Stimulated activated CD4-positive, alpha-beta T cell treated with anti-CD3 and anti-CD28 coated beads, Interleukin-2, amount 100 ng/mL, for 48 hours (primary cell): Measurements from ENCODE around the gene HNRNPF.

Experiments
- DNase-seq, 2 donors: peaks; one replicate each; pipeline ENCODE4 v3.0.0-alpha.2; 2020

Gene HNRNPF

DNA sequence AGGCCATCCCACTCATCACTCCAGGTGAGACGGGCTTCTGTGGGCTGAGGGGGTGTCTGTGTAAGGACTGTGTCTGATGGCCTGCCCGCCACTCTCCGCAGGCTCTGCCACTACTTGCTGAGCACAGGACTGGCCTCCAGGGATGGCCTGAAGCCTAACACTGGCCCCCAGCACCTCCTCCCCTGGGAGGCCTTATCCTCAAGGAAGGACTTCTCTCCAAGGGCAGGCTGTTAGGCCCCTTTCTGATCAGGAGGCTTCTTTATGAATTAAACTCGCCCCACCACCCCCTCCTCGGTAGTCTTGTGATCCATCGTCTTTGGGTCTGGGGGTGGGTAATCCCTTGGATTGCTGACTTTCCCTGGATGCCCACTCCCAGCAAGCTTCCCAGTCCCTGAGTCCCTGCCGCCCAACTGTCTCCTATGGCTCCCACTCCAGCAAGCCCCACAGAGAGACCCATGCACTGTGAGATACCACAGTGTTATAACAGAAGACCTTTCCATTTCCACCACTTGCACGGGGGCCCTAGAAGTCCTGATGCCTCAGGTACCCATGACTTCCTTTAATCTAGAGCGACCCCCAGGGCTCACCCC is 32.8 kb downstream of the HNRNPF start:
- DNase-seq = no peak

- no peak for DNase-seq
Observed at GRCh38 chr10:43375401-43376020, 33.5 kb downstream of the HNRNPF start.

GRCh38 chr10:43374194-43374593 is 34.8 kb downstream of the HNRNPF start:
- no peak for DNase-seq

DNA sequence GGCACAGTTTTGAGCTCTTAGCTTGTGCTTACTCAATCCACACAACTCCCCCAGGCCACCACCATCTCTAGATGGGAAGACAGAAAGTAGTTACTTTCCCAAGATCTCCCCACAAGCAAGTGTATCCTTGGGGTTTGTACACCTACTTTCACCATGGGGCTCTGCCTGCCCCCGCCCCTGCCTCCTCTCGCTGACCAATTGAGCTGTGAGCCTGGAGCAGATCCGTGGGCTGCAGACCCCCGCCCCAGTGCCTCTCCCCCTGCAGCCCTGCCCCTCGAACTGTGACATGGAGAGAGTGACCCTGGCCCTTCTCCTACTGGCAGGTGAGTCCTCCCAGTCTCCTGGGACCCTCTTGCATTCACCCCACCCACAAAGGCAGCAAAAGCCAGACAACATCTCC is 35.5 kb downstream of the HNRNPF start:
- no peak for DNase-seq

DNA sequence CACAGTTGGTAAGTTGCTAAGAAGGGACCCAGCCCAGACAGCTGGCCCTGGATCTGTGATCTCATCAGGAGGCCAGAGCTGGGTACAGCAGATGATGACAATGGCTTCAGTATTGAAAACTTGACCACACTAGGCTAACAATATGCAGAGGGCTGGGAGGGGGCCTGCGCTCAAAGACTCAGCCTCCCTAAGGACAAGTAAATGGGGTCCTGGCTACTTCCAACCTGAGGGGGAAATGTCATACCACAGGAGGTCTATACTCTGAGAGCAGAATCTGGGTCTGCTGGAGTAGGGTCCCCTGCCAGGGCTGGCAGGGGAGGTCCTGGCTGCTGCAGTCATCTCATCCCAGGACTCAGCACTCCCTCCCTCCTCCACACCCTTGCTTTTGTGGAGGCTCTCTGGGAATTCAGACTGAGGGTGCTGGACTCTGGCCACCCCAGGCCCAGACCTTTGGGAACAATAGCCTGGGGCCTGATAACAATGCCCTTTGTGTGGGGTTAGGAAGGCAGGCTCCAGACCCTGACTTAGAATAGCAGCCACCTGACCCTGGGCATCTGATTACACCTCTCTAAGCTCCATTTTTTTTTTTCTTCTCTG is 36.1 kb downstream of the HNRNPF start:
- no peak for DNase-seq

GRCh38 chr10:43371418-43371817 is 37.6 kb downstream of the HNRNPF start, which contains the start of gene FXYD4:
Gene FXYD4 (plus strand): TSS chr10:43371636. CDS start chr10:43373747, 2,111 bp downstream.
- DNase-seq = no peak

- DNase-seq = no peak
Observed at GRCh38 chr10:43370671-43371215, 38.2 kb downstream of the HNRNPF start.

DNA sequence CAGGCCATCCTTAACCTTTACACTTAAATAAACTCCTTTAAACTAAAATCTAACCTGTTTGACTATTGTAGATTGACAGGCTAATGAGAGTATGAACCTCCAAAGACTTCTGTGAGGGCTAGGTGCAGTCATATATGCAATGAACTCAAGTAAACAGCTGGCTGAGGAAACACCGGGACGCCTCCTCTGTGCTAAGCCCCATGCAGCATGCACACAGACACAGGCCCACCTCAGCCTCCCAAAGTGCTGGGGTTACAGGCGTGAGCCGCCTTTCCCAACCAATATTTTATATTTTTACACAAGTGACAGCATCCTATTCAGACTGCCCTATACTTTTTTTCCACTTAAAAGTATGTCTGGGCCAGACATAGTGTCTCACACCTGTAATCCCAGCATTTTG is 39.1 kb downstream of the HNRNPF start:
- no peak for DNase-seq

DNA sequence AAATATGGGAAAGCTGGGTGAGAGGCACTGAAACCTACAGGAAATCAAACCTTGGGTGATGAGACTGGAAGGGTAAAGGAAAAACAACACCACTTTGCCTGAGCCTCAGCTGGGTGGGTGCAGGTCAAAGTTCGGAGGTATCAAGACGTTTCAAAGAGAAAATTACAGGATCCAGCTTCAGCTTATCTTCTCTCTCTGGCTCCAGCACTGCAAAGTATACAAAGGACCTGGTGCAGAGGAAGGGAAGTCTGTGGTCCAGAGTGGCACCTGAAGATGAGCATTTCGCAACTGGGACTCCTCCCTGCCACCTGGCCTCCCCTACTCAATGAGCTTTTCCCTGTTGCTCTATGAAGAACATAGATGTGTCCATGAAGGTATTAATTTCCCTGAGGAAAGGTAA is 44.0 kb downstream of the HNRNPF start:
- no peak for DNase-seq

DNA sequence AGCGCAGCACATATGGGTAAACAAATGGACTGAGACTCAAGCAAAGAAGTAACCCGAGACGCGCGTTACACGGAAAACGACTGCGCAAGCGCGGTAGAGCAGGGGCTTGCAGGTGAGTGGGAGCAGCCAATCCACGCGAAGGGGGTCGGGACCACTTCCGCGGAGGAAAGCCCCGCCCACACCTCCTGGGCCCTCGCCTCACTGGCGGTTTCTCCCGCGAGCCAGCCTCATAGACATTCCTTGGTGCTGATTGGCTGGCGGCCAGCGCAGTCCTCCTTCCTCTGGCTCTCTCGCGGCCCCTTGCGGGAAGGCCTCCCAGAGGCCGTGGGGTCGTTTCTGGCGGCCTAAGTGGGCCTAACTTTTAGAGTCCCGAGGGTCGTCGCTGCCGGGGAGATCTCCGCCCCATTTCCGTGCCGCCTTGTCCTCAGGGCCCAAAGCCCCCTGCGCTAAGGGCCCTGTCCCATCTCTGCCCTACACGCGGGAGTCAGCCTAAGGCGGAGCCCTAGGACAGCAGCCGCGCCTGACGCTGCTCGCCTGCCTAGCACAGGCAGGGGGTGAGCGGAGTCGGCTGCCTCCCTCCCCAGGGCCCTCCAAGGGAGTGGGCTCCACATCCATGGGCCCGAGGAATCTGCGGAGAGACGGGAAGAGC is 46.7 kb downstream of the HNRNPF start:
- peak; percentile 92 to 98 for DNase-seq

GRCh38 chr10:43361547-43362190 is 47.3 kb downstream of the HNRNPF start:
- DNase-seq = no peak

DNA sequence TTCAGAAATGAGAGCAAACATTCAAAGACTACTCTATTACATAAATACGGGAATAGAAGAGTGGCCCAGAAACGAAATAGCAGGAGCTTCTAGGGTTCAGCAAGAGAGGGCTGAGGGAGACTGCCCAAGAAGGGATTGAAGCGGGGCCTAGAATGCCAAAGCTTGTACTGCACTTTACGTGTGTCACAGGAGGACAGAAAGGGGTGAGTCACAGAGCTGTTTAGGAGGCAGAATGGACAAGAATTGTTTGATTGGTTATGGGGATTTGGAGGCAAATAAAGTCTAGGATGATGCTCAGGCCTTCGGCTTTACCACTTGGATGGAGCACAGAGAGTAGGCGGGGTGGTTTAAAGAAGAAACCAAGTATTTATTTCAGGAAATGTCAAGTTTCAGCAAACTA is 48.9 kb downstream of the HNRNPF start:
- no peak for DNase-seq

DNA sequence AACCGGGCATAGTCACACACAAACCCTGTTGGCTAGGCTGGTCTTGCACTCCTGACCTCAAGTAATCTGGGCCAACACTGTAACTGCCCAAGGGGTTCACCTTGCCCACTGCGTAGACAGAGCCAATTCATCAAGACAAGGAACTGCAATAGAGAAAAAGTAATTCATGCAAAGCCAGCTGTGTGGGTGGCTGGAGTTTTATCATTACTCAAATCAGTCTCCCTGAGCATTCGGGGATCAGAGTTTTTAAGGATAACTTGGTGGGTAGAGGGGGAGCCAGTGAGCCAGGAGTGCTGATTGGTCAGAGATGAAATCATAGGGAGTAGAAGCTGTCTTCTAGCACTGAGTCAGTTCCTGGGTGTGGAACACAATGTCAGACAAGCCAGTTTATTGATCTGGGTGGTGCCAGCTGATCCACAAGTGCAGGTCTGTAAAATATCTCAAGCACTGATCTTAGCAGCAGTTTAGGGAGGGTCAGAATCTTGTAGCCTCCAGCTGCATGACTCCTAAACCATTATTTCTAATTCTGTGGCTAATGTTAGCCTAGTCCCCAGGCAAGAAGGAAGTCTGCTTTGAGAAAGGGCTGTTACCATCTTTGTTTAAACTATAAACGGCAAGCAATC is 53.1 kb downstream of the HNRNPF start:
- peak; percentile 7 to 12 for DNase-seq

GRCh38 chr10:43354879-43355380 is 54.1 kb downstream of the HNRNPF start:
- no peak for DNase-seq

DNA sequence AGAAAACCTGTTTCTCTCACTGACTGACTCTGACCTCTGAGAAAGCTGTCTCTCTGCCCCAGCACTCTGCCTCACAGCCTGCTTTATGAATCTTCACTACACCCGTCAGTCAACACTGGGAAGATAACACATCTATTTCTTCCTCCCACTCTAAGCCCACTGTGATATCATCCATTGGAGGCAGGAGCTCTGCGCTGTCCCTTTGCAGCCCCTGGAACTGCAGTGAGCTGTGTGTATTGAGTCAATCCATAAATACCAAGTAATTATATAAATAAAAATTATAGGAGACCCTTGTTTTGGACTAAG is 54.7 kb downstream of the HNRNPF start:
- no peak for DNase-seq

DNA sequence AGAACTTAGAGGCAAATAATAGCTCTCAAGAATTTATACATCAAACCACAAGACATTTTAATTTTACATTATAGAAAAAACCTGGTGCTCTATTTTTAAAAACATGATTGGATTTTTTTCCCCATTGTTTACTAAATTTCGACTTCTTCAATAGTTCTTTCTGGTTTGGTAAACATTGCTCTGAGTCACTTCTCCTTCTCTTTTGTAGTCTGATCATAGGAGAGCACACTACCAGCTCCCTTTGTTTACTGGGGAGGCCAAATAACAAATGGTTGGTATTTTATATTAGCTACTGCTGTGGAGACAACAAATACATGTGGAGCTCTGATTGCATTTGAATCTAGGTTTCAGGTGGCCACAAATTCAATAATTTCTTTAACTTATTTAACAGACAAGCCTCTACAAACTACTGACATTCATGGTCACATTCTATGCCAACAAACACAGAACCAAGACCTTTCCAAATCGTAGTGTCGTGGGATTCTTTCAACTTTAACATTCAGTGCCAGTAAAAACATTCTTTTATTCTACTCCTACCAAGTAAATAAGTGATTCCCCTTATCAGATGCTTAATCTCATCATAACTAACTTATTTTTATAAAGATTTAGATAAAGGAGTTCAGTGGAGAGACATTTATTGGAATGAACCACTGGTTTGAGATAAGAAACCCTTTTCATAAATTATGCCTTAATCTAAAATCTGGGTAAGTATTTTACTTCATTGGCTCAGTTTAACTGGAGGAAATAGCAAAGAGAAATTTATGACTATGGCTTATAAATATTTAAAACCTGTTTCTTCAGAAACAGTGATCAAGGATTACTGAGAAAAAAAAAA is 55.3 kb downstream of the HNRNPF start:
- no peak for DNase-seq

DNA sequence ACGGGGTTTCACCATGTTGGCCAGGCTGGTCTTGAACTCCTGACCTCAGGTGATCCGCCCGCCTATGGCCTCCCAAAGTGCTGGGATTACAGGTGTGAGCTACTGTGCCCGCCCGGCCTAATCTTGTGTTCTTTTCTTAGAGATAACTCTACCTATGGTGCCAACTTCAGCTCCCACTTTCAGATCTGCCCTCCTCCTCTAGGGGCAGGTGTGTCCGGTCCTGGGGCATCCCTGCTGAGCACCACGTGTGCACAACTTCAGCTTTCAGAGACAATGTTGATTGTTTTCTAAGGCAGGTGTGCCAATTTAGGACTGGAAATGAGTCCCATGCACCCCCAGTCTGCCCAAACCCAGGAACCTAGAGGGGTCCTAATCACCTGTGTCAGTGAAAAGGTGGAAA is 56.0 kb downstream of the HNRNPF start:
- DNase-seq = no peak

- no peak for DNase-seq
Observed at GRCh38 chr10:43351301-43351700, 57.7 kb downstream of the HNRNPF start.

- no peak for DNase-seq
Observed at GRCh38 chr10:43350686-43351085, 58.3 kb downstream of the HNRNPF start.

DNA sequence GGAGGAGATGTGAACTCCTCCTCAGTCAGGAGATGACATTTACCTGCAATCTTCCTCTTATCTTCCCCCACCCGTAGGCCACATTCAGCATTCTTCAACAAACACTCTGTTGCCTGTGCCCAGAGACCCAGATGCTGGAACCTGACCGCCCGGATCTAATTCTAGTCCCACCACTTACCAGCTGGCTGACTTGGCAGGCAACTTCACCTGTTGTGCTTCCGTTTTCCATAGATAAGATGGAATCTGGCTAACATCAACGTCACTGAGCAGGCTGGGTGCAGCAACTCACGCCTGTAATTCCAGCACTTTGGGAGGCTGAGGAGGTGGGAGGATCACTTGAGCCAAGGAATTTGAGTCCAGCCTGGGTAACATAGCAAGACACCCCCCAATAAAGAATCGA is 58.8 kb downstream of the HNRNPF start:
- DNase-seq = no peak

- DNase-seq = peak; percentile 81 to 84
Observed at GRCh38 chr10:43348511-43349312, 60.3 kb downstream of the HNRNPF start.
